HAP-1 (cell line): ENCODE measurements around the gene DENND5B.
"Not testable (repeated sequence)": the region's sequence is repeated elsewhere in the genome, so short reads cannot be mapped to it uniquely, and the experiment has no call there.

Experiments
- DNase-seq, 2 experiments: peaks; one replicate each; pipeline ENCODE4 v3.0.0-alpha.2; 2016 to 2020; ENCODE audit warnings: low spot score in 2 of 2
- H3K27me3 ChIP-seq: fragments of 250-450 bp; sonication (Bioruptor Pico); 2 replicates; pipeline ENCODE4 v1.5.1; 2020; ENCODE audit warnings: low read depth, mild to moderate bottlenecking, moderate library complexity
- H3K36me3 ChIP-seq: fragments of 250-450 bp; sonication (Bioruptor Pico); replicated peaks from 2 replicates; pipeline ENCODE4 v1.5.1; 2020; ENCODE audit warnings: mild to moderate bottlenecking
- H3K4me1 ChIP-seq: fragments of 250-450 bp; sonication (Bioruptor Pico); 2 replicates; pipeline ENCODE4 v1.5.1; 2020; ENCODE audit warnings: mild to moderate bottlenecking
- H3K4me3 ChIP-seq: fragments of 250-450 bp; sonication (Bioruptor Pico); 2 replicates; pipeline ENCODE4 v1.5.1; 2020; ENCODE audit warnings: mild to moderate bottlenecking, moderate library complexity
- H3K9me3 ChIP-seq: fragments of 250-450 bp; sonication (Bioruptor Pico); 2 replicates; pipeline ENCODE4 v1.5.1; 2020; ENCODE audit warnings: mild to moderate bottlenecking, moderate library complexity
- in situ Hi-C: fragments of 300-500 bp; cut with MboI; formaldehyde crosslinking; loops from 3 replicates; pipeline ENCODE4 v1.14.3; 2020; ENCODE audit warnings: low sequenced_read_pairs, inconsistent platforms, mixed read lengths

DENND5B gene

GRCh38 chr12:31521964-31522363 is 69.0 kb downstream of the DENND5B start:
- no peak overlapping the region for H3K4me3 ChIP-seq
- in situ Hi-C loops = no loop called here
- no peaks in the 10 kb centered on the region for H3K9me3 ChIP-seq
- no peaks in the 10 kb centered on the region for H3K27me3 ChIP-seq
- DNase-seq = no peak
- no peaks in the 10 kb centered on the region for H3K36me3 ChIP-seq
- H3K4me1 ChIP-seq = peaks cover 26% of the 10 kb centered on the region

- Histone ChIP-seq H3K9me3 (no peaks in the 10 kb centered on the region), H3K4me3 (no peak overlapping the region), H3K27me3 (no peaks in the 10 kb centered on the region), H3K4me1 (peaks cover 18% of the 10 kb centered on the region), H3K36me3 (no peaks in the 10 kb centered on the region)
- peak in 1 of 2 experiments; percentile 38 for DNase-seq
- in situ Hi-C loops = no loop called here
Measured at GRCh38 chr12:31519511-31519910, 71.4 kb downstream of the DENND5B start.

GRCh38 chr12:31518680-31519227 is 72.2 kb downstream of the DENND5B start:
- Histone ChIP-seq H3K4me3 (no peak overlapping the region), H3K4me1 (peaks cover 18% of the 10 kb centered on the region), H3K36me3 (no peaks in the 10 kb centered on the region), H3K9me3 (no peaks in the 10 kb centered on the region), H3K27me3 (no peaks in the 10 kb centered on the region)
- peak; percentile 46 to 53 for DNase-seq
- in situ Hi-C loops = no loop called here

GRCh38 chr12:31517994-31518393 is 72.9 kb downstream of the DENND5B start:
- Histone ChIP-seq H3K4me1 (peaks cover 18% of the 10 kb centered on the region), H3K36me3 (no peaks in the 10 kb centered on the region), H3K9me3 (no peaks in the 10 kb centered on the region), H3K27me3 (no peaks in the 10 kb centered on the region), H3K4me3 (no peak overlapping the region)
- in situ Hi-C loops = no loop called here
- no peak for DNase-seq

GRCh38 chr12:31516702-31517101 is 74.2 kb downstream of the DENND5B start:
- DNase-seq = no peak
- H3K36me3 ChIP-seq = no peaks in the 10 kb centered on the region
- in situ Hi-C loops = no loop called here
- peaks cover 18% of the 10 kb centered on the region for H3K4me1 ChIP-seq
- no peak overlapping the region for H3K4me3 ChIP-seq
- no peaks in the 10 kb centered on the region for H3K27me3 ChIP-seq
- H3K9me3 ChIP-seq = no peaks in the 10 kb centered on the region

- no peaks in the 10 kb centered on the region for H3K9me3 ChIP-seq
- H3K4me1 ChIP-seq = peaks cover 18% of the 10 kb centered on the region
- H3K27me3 ChIP-seq = no peaks in the 10 kb centered on the region
- in situ Hi-C loops = no loop called here
- no peaks in the 10 kb centered on the region for H3K36me3 ChIP-seq
- no peak overlapping the region for H3K4me3 ChIP-seq
- DNase-seq = no peak
Measured at GRCh38 chr12:31514912-31515311, 76.0 kb downstream of the DENND5B start.

- H3K4me1 ChIP-seq = no peaks in the 10 kb centered on the region; the same call in 1 of the 2 replicates
- H3K27me3 ChIP-seq = no peaks in the 10 kb centered on the region
- no peaks in the 10 kb centered on the region for H3K9me3 ChIP-seq
- no peak overlapping the region for H3K4me3 ChIP-seq
- no peaks in the 10 kb centered on the region for H3K36me3 ChIP-seq
- no peak for DNase-seq
- in situ Hi-C loops = no loop called here
Measured at GRCh38 chr12:31510034-31510433, 80.9 kb downstream of the DENND5B start.

- no peak overlapping the region for H3K4me3 ChIP-seq
- H3K9me3 ChIP-seq = no peaks in the 10 kb centered on the region
- no peaks in the 10 kb centered on the region for H3K27me3 ChIP-seq
- DNase-seq = no peak
- H3K36me3 ChIP-seq = no peaks in the 10 kb centered on the region
- no peaks in the 10 kb centered on the region; the same call in 1 of the 2 replicates for H3K4me1 ChIP-seq
- in situ Hi-C loops = no loop called here
Measured at GRCh38 chr12:31508436-31509150, 82.3 kb downstream of the DENND5B start.

GRCh38 chr12:31507966-31508365 is 83.0 kb downstream of the DENND5B start:
- no peak for DNase-seq
- Histone ChIP-seq H3K9me3 (no peaks in the 10 kb centered on the region), H3K4me1 (no peaks in the 10 kb centered on the region; the same call in 1 of the 2 replicates), H3K36me3 (no peaks in the 10 kb centered on the region), H3K4me3 (no peak overlapping the region), H3K27me3 (no peaks in the 10 kb centered on the region)
- in situ Hi-C loops = no loop called here

GRCh38 chr12:31506515-31507306 is 84.2 kb downstream of the DENND5B start:
- DNase-seq = no peak
- Histone ChIP-seq H3K9me3 (no peaks in the 10 kb centered on the region), H3K4me3 (no peak overlapping the region), H3K27me3 (no peaks in the 10 kb centered on the region), H3K36me3 (no peaks in the 10 kb centered on the region), H3K4me1 (no peaks in the 10 kb centered on the region; the same call in 1 of the 2 replicates)
- in situ Hi-C loops = no loop called here

- no peaks in the 10 kb centered on the region for H3K27me3 ChIP-seq
- no peaks in the 10 kb centered on the region for H3K9me3 ChIP-seq
- no peaks in the 10 kb centered on the region for H3K36me3 ChIP-seq
- H3K4me3 ChIP-seq = no peak overlapping the region
- no peak for DNase-seq
- H3K4me1 ChIP-seq = peaks cover 2% of the 10 kb centered on the region
- in situ Hi-C loops = no loop called here
Measured at GRCh38 chr12:31504625-31505222, 86.2 kb downstream of the DENND5B start.

GRCh38 chr12:31501014-31501413 is 89.9 kb downstream of the DENND5B start:
- H3K4me3 ChIP-seq, H3K27me3 ChIP-seq, H3K4me1 ChIP-seq, H3K9me3 ChIP-seq, H3K36me3 ChIP-seq, DNase-seq, in situ Hi-C loops: not testable (repeated sequence)

- DNase-seq = no peak
- H3K27me3 ChIP-seq = no peaks in the 10 kb centered on the region
- H3K4me3 ChIP-seq = no peak overlapping the region
- no peaks in the 10 kb centered on the region for H3K36me3 ChIP-seq
- H3K4me1 ChIP-seq = peaks cover 6% of the 10 kb centered on the region
- in situ Hi-C loops = no loop called here
- H3K9me3 ChIP-seq = no peaks in the 10 kb centered on the region
Measured at GRCh38 chr12:31499567-31499966, 91.4 kb downstream of the DENND5B start.

- Histone ChIP-seq H3K4me3 (no peak overlapping the region), H3K36me3 (no peaks in the 10 kb centered on the region), H3K27me3 (no peaks in the 10 kb centered on the region), H3K4me1 (peaks cover 6% of the 10 kb centered on the region), H3K9me3 (no peaks in the 10 kb centered on the region)
- in situ Hi-C loops = no loop called here
- DNase-seq = no peak
Measured at GRCh38 chr12:31498424-31498823, 92.5 kb downstream of the DENND5B start.
